OCI-LY3 (cell line): ENCODE measurements around the gene NDRG4.

Experiments
- H2AFZ ChIP-seq: fragments of 200-600, 300-600 bp; shearing (Covaris generic); 2 replicates; pipeline ENCODE4 v1.6.0; 2014; ENCODE audit warnings: antibody characterized with exemption, low read depth, low read length
- H3K27ac ChIP-seq: fragments of 200-600, 300-600 bp; sonication (generic); 2 replicates; pipeline ENCODE4 v1.5.1; 2014; ENCODE audit warnings: mild to moderate bottlenecking, low read length, moderate library complexity, mixed read lengths
- H3K27me3 ChIP-seq: fragments of 200-600, 300-600 bp; sonication (generic); 2 replicates; pipeline ENCODE4 v1.6.1; 2014; ENCODE audit warnings: low read depth, low read length, mixed read lengths
- H3K36me3 ChIP-seq: fragments of 200-600, 300-600 bp; sonication (generic); replicated peaks from 2 replicates; pipeline ENCODE3; 2014; ENCODE audit warnings: low read depth, low read length, mixed read lengths
- H3K4me1 ChIP-seq: fragments of 300-600, 200-600 bp; sonication (generic); 2 replicates; pipeline ENCODE4 v1.6.1; 2014; ENCODE audit warnings: low read length, mixed read lengths
- H3K4me2 ChIP-seq: fragments of 200-600, 300-600 bp; sonication (generic); 2 replicates; pipeline ENCODE4 v1.6.1; 2014; ENCODE audit warnings: low read length, mixed read lengths
- H3K4me3 ChIP-seq: fragments of 300-600, 200-600 bp; sonication (generic); 2 replicates; pipeline ENCODE4 v1.5.1; 2014; ENCODE audit warnings: antibody characterized with exemption, mild to moderate bottlenecking, low read length, moderate library complexity
- H3K79me2 ChIP-seq: fragments of 300-600, 200-600 bp; shearing (Covaris generic); 2 replicates; pipeline ENCODE4 v1.6.1; 2014; ENCODE audit warnings: mild to moderate bottlenecking, low read length, mixed read lengths
- H3K9ac ChIP-seq: fragments of 300-600, 200-600 bp; shearing (Covaris generic); 2 replicates; pipeline ENCODE4 v1.6.0; 2014; ENCODE audit warnings: mild to moderate bottlenecking, low read length, moderate library complexity
- H3K9me3 ChIP-seq: fragments of 200-600, 300-600 bp; shearing (Covaris generic); 2 replicates; pipeline ENCODE4 v1.6.1; 2014; ENCODE audit warnings: low read length, mixed read lengths; ENCODE audit not compliant: insufficient read depth
- H4K20me1 ChIP-seq: fragments of 200-600, 300-600 bp; sonication (generic); 2 replicates; pipeline ENCODE4 v1.6.1; 2016; ENCODE audit warnings: low read length, mixed read lengths; ENCODE audit not compliant: insufficient read depth
- EZH2phosphoT487 ChIP-seq: fragments of 200-600 bp; shearing (Covaris generic); IDR thresholded peaks from 2 replicates; pipeline ENCODE4 v1.6.1; 2018; ENCODE audit warnings: antibody characterized with exemption, mixed run types, low read depth
- TF ChIP-seq, protein P1 (sequence below): fragments of 200-600, 300-600 bp; sonication (generic); IDR thresholded peaks from 2 replicates; pipeline ENCODE4 v1.5.1; 2014; ENCODE audit warnings: antibody characterized with exemption, low read length, low read depth

The NDRG4 gene

DNA sequence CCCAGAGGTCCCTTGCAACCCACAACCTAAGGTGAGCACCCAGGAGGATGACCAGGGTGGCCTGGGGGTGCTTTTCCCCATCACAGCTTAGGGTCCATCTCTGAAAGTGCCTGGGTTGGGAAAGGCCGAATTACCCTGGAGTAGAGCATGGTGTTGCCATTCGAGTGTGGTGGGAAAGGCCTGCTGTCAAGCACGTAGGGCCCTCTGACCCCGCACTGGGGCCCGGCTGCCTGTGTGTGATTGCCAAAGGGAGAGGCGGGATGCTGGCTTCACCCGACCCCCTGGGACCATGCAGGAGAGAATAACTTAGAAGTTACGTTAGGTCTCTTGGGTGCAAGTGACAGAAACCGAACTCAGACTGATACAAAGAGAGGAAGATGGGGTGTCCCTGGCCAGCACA is 27.7 kb upstream of the NDRG4 start:
- Histone ChIP-seq H3K36me3 (no peaks in the 10 kb centered on the region), H4K20me1 (no peaks in the 10 kb centered on the region), H3K27me3 (no peaks in the 10 kb centered on the region), H3K4me1 (peaks cover 9% of the 10 kb centered on the region), H3K9ac (no peak overlapping the region), H3K9me3 (no peaks in the 10 kb centered on the region), H2AFZ (no peak overlapping the region), H3K27ac (no peak overlapping the region), H3K79me2 (no peaks in the 10 kb centered on the region), H3K4me3 (no peak overlapping the region), H3K4me2 (no peak overlapping the region)
- TF ChIP-seq, protein P1, sequence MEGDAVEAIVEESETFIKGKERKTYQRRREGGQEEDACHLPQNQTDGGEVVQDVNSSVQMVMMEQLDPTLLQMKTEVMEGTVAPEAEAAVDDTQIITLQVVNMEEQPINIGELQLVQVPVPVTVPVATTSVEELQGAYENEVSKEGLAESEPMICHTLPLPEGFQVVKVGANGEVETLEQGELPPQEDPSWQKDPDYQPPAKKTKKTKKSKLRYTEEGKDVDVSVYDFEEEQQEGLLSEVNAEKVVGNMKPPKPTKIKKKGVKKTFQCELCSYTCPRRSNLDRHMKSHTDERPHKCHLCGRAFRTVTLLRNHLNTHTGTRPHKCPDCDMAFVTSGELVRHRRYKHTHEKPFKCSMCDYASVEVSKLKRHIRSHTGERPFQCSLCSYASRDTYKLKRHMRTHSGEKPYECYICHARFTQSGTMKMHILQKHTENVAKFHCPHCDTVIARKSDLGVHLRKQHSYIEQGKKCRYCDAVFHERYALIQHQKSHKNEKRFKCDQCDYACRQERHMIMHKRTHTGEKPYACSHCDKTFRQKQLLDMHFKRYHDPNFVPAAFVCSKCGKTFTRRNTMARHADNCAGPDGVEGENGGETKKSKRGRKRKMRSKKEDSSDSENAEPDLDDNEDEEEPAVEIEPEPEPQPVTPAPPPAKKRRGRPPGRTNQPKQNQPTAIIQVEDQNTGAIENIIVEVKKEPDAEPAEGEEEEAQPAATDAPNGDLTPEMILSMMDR: no peak
- TF ChIP-seq EZH2phosphoT487: no peak

DNA sequence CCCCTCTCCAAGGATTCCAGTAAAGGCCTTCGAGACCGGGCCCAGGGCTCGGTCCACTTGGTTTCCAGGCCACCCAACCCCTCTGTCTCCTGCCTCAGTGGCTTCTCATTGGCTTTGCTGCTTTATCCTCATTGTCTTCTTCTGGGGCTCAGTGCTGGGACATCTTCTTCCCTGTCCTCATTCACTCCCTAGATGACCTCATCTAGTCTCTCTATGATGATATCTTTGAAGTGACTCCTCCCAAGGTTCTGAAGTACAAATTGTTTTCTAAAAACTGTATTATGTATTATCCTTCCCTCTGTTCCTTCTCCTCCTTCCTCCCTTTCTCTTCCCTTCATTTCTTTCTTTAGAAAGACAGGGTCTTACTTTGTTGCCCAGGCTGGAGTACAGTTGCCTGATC is 27.1 kb upstream of the NDRG4 start:
- no peak overlapping the region for H2AFZ ChIP-seq
- H3K36me3 ChIP-seq: no peaks in the 10 kb centered on the region
- H3K27ac ChIP-seq: no peak overlapping the region
- H4K20me1 ChIP-seq: no peaks in the 10 kb centered on the region
- H3K9ac ChIP-seq: no peak overlapping the region
- H3K4me3 ChIP-seq: no peak overlapping the region
- TF ChIP-seq EZH2phosphoT487: no peak
- TF ChIP-seq, protein P1: no peak
- H3K4me1 ChIP-seq: peaks cover 9% of the 10 kb centered on the region
- H3K27me3 ChIP-seq: no peaks in the 10 kb centered on the region
- no peak overlapping the region for H3K4me2 ChIP-seq
- H3K79me2 ChIP-seq: no peaks in the 10 kb centered on the region
- no peaks in the 10 kb centered on the region for H3K9me3 ChIP-seq

DNA sequence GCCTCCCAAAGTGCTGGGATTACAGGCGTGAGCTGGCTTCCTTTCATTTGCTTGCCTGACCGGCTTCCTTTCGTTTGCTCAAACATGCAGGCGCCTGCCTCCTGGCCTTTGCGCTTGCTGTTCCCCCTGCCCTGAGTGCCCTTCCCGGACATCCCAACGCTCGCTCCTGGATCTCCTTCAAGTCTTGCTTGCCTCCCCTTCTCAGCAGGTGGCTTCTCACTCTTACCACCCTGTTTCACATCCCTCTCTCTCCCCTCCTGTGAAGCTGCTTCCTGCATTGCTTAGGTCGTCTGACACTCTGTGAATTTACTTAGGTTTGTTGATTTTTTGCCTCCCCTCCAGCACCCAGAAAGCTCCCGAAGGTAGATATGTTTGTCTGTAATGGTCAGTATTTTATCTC is 25.6 kb upstream of the NDRG4 start:
- TF ChIP-seq, protein P1: no peak
- TF ChIP-seq EZH2phosphoT487: no peak
- Histone ChIP-seq H3K9ac (no peak overlapping the region), H2AFZ (peak overlapping the region; percentile 35; the same call in 1 of the 2 replicates)

DNA sequence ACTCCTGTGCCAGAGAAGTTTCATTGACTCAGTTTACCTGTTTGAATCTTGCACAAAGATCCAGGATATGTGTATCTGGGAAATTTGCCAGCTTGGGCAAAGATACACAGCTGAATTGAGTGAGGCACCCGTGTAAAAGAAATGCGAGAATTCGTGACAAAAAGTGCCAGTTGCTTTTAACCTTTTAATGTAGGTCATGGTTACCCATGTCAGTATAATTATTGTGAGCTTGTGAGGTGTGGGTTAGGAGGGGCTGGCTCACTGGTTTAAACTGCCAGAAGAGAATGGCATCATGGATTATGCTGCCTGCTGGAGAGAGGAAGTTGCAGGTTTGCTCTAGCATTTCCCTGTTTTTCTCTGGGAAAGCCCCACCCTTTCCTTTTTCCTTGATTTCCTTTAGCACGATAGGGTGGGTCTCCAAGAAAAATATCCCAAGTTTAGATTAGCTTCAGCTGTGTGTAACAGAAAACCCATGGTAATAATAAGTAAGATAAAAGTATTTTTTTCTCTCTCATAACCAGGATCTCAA is 24.8 kb upstream of the NDRG4 start:
- Histone ChIP-seq H3K4me3 (no peak overlapping the region), H3K9ac (no peak overlapping the region), H4K20me1 (no peaks in the 10 kb centered on the region), H3K27me3 (peaks cover 7% of the 10 kb centered on the region; the same call in 1 of the 2 replicates), H3K4me1 (peaks cover 9% of the 10 kb centered on the region), H3K9me3 (no peaks in the 10 kb centered on the region), H3K4me2 (no peak overlapping the region), H3K79me2 (no peaks in the 10 kb centered on the region), H2AFZ (no peak overlapping the region), H3K36me3 (no peaks in the 10 kb centered on the region), H3K27ac (no peak overlapping the region)
- no peak for TF ChIP-seq EZH2phosphoT487
- TF ChIP-seq, protein P1: no peak

More for the DNA sequence above, 25.6 kb upstream of the NDRG4 start:
- Histone ChIP-seq H3K4me3 (no peak overlapping the region), H3K36me3 (no peaks in the 10 kb centered on the region), H3K4me2 (peak overlapping the region; percentile 6; the same call in 1 of the 2 replicates), H4K20me1 (no peaks in the 10 kb centered on the region), H3K79me2 (no peaks in the 10 kb centered on the region), H3K27me3 (peaks cover 4% of the 10 kb centered on the region; the same call in 1 of the 2 replicates), H3K27ac (no peak overlapping the region), H3K9me3 (no peaks in the 10 kb centered on the region), H3K4me1 (peaks cover 9% of the 10 kb centered on the region)
